HepG2 (cell line): ENCODE data around the gene SLC8B1. TPM values are rescaled to one million over a fixed set of nuclear protein-coding genes. Genes with fewer than 3 reads are reported as not detected.

Experiments used
- ATAC-seq: fragments of 200-7000 bp; cut with Tn5 transposase; 3 replicates; pipeline ENCODE4 v1.9.1; 2020; ENCODE audit warnings: mild to moderate bottlenecking, moderate library complexity
- BruUV-seq: library from RNA; stranded (reverse); fragments of 400-500 nt; replicated peaks from 2 replicates; lab custom pipeline; 2021; lab: Mats Ljungman, UMichigan
- CTCF ChIA-PET: fragments of 300-600 bp; formaldehyde crosslinking; extraction: SDS; loops from one replicate; lab custom pipeline; 2021; ENCODE audit warnings: low total read pairs, inconsistent platforms, low intra/inter-chr PET ratio; lab: Yijun Ruan, JAX
- POLR2A ChIA-PET: fragments of 350-600 bp; sonication (Branson Sonifier 250); formaldehyde crosslinking; loops from one replicate; lab custom pipeline; 2020; ENCODE audit warnings: antibody characterized with exemption, inconsistent platforms; lab: Yijun Ruan, JAX
- DNase-seq: peaks from one replicate; pipeline ENCODE4 v3.0.0-alpha.2; 2015; ENCODE audit warnings: low spot score
- FAIRE-seq: peaks from 3 replicates; lab custom pipeline; 2011; peaks lifted over from hg19 to GRCh38; lab: Jason Lieb, UNC
- H2AFZ ChIP-seq: one replicate; pipeline ENCODE4 v1.6.1; 2011; ENCODE audit warnings: low read length, inconsistent platforms
- H3K27ac ChIP-seq: fragments of 300-600 bp; 3 replicates; pipeline ENCODE4 v1.8.0; 2011; ENCODE audit warnings: mixed run types, mild to moderate bottlenecking, mixed read lengths, low read length, inconsistent platforms; ENCODE audit not compliant: insufficient read depth; ENCODE audit errors: extremely low read length
- H3K27me3 ChIP-seq, 2 experiments: fragments of 200-600 bp in 1 of 2; 2 replicates in 1 of 2; 3 replicates in 1 of 2; pipeline versions ENCODE4 v1.6.0 to v1.8.0; 2011; ENCODE audit warnings: low read length in 2 of 2, mild to moderate bottlenecking in 2 of 2, moderate library complexity in 2 of 2, inconsistent platforms in 1 of 2; ENCODE audit not compliant: insufficient read depth in 2 of 2, control insufficient read depth in 1 of 2
- H3K36me3 ChIP-seq, 2 experiments: fragments of 200-600 bp in 1 of 2; replicated peaks in 1 of 2; 2 replicates in 1 of 2; 3 replicates in 1 of 2; pipeline versions ENCODE4 v1.5.1 to v1.8.0; 2011; ENCODE audit warnings: low read length in 2 of 2, inconsistent platforms in 1 of 2; ENCODE audit not compliant: insufficient read depth in 2 of 2, control insufficient read depth in 1 of 2
- H3K4me1 ChIP-seq: 2 replicates; pipeline ENCODE4 v1.5.1; 2012; ENCODE audit warnings: low read length, inconsistent platforms; ENCODE audit not compliant: insufficient read depth
- H3K4me2 ChIP-seq: 2 replicates; pipeline ENCODE4 v1.6.0; 2011; ENCODE audit warnings: low read depth, low read length, inconsistent platforms
- H3K4me3 ChIP-seq, 3 experiments: fragments of 200-600 bp in 1 of 3; sonication (generic), shearing (Covaris generic) in 1 of 3; replicated peaks in 1 of 3; 2 replicates each; pipeline ENCODE4 v1.5.1; 2011 to 2016; ENCODE audit warnings: low read length in 3 of 3, inconsistent platforms in 2 of 3, low read depth in 2 of 3, mild to moderate bottlenecking in 2 of 3, control low read depth in 1 of 3, mixed read lengths in 1 of 3; ENCODE audit not compliant: insufficient read depth in 1 of 3
- H3K79me2 ChIP-seq: one replicate; pipeline ENCODE4 v1.6.1; 2011; ENCODE audit warnings: low read length, inconsistent platforms; ENCODE audit not compliant: insufficient read depth
- H3K9ac ChIP-seq: 2 replicates; pipeline ENCODE4 v1.6.0; 2011; ENCODE audit warnings: mild to moderate bottlenecking, low read depth, low read length, inconsistent platforms; ENCODE audit not compliant: insufficient read depth
- H3K9me3 ChIP-seq: 2 replicates; pipeline ENCODE4 v1.5.1; 2012; ENCODE audit warnings: mild to moderate bottlenecking, low read length
- H4K20me1 ChIP-seq: 2 replicates; pipeline ENCODE4 v1.6.0; 2011; ENCODE audit warnings: inconsistent platforms, mild to moderate bottlenecking, low read length, moderate library complexity; ENCODE audit not compliant: insufficient read depth
- CHCHD3 ChIP-seq: sonication (generic); formaldehyde crosslinking; IDR thresholded peaks from 2 replicates; pipeline ENCODE4 v1.8.0; 2022; ENCODE audit warnings: mild to moderate bottlenecking, missing genetic modification reagents, moderate library complexity
- CHD4 ChIP-seq: fragments of 200-600 bp; sonication (generic); IDR thresholded peaks from 2 replicates; pipeline ENCODE4 v1.7.0; 2017; ENCODE audit warnings: mild to moderate bottlenecking, low read length, borderline replicate concordance
- FOSL2 ChIP-seq: sonication (generic); formaldehyde crosslinking; IDR thresholded peaks from 2 replicates; pipeline ENCODE4 v1.4.0; 2020; ENCODE audit warnings: missing genetic modification reagents
- IRF9 ChIP-seq: sonication (generic); formaldehyde crosslinking; IDR thresholded peaks from 2 replicates; pipeline ENCODE4 v1.8.0; 2022; ENCODE audit warnings: missing genetic modification reagents, mild to moderate bottlenecking, borderline replicate concordance
- MBD4 ChIP-seq: IDR thresholded peaks from 2 replicates; pipeline ENCODE4 v1.6.1; 2012; ENCODE audit warnings: low read length, inconsistent platforms, borderline replicate concordance
- MEIS2 ChIP-seq: sonication (generic); formaldehyde crosslinking; IDR thresholded peaks from 2 replicates; pipeline ENCODE4 v1.9.0; 2021; ENCODE audit warnings: mild to moderate bottlenecking, missing genetic modification reagents
- NFE2L1 ChIP-seq: sonication (generic); formaldehyde crosslinking; IDR thresholded peaks from 2 replicates; pipeline ENCODE4 v1.4.0; 2020; ENCODE audit warnings: missing genetic modification reagents, mild to moderate bottlenecking, borderline replicate concordance
- PAX8 ChIP-seq: sonication (generic); formaldehyde crosslinking; IDR thresholded peaks from 2 replicates; pipeline ENCODE4 v1.8.0; 2022; ENCODE audit warnings: mild to moderate bottlenecking, missing genetic modification reagents, borderline replicate concordance
- ZBTB43 ChIP-seq: sonication (generic); formaldehyde crosslinking; conservative IDR thresholded peaks from 2 replicates; pipeline ENCODE4 v1.4.0; 2020; ENCODE audit warnings: missing genetic modification reagents
- ZNF263 ChIP-seq: sonication (generic); formaldehyde crosslinking; IDR thresholded peaks from 2 replicates; pipeline ENCODE4 v1.4.0; 2020; ENCODE audit warnings: missing genetic modification reagents
- ZNF577 ChIP-seq: sonication (generic); formaldehyde crosslinking; IDR thresholded peaks from 2 replicates; pipeline ENCODE4 v1.4.0; 2020; ENCODE audit warnings: mild to moderate bottlenecking, low read depth, missing genetic modification reagents, borderline replicate concordance
- ZNF703 ChIP-seq: sonication (generic); formaldehyde crosslinking; IDR thresholded peaks from 2 replicates; pipeline ENCODE4 v1.5.1; 2020; ENCODE audit warnings: missing genetic modification reagents, mild to moderate bottlenecking, moderate library complexity, borderline replicate concordance
- WGBS: methylation state at CpG from one replicate; pipeline ENCODE4 v1.1.6; 2017; ENCODE audit warnings: low lambda C conversion rate; 5-methylcytosine and 5-hydroxymethylcytosine counted together
- in situ Hi-C: cut with HindIII; loops from 2 replicates; pipeline ENCODE4 v1.10.0; 2017; ENCODE audit warnings: low pct_unique_long_range_greater_than_20kb; ENCODE audit not compliant: extremely low pct_ligation_motif_present
- intact Hi-C: fragments of 100-400 bp; cut with micrococcal nuclease; formaldehyde crosslinking; loops from one replicate; pipeline ENCODE4 v1.10.0; 2022; ENCODE audit not compliant: unreplicated experiment
- polyA plus RNA-seq, 8 experiments: library from polyadenylated mRNA; depleted of rRNA in 3 of 8; stranded (reverse) in 7 of 8; unstranded in 1 of 8; fragments of >200 nt; fragmentation: Illumina TruSeq in 4 of 8; extraction: Trizol in 4 of 8; gene quantifications; 2 replicates each; pipeline versions ENCODE4 v1.2.1 to v1.2.3, GENCODE V29; 2011 to 2016; ENCODE audit warnings: low read depth in 4 of 8, missing spikeins in 1 of 8, mixed read lengths in 1 of 8; ENCODE audit not compliant: insufficient read depth in 1 of 8
- total RNA-seq, 5 experiments: library from RNA; depleted of rRNA; stranded (reverse); fragments of >200 nt; fragmentation: Illumina TruSeq; extraction: Trizol; gene quantifications; 2 replicates each; pipeline ENCODE4 v1.2.3, GENCODE V29; 2016; ENCODE audit warnings: low read depth in 1 of 5

The SLC8B1 gene
- total and polyA plus RNA-seq, 2 of the 13 experiments (the other 11 are each of a cell fraction or from before 2014, with no cell fraction given), result 6.8 to 8.0 TPM

GRCh38 chr12:113285679-113286610, 49.0 kb downstream of the SLC8B1 start:
- in situ Hi-C loops, result no loop called here
- peaks cover 4 to 6% of the 10 kb centered on the region in 2 experiments; a peak in 3 of 5 replicates for H3K36me3 ChIP-seq

More at GRCh38 chr12:113285679-113286610, 49.0 kb downstream of the SLC8B1 start:
- Histone ChIP-seq H3K4me1 (no peaks in the 10 kb centered on the region; the same call in 1 of the 2 replicates), H3K79me2 (no peaks in the 10 kb centered on the region), H3K27me3 (no peaks in the 10 kb centered on the region), H3K9me3 (no peaks in the 10 kb centered on the region), H3K4me3 (no peak overlapping the region), H3K27ac (no peak overlapping the region), H3K4me2 (no peak overlapping the region), H2AFZ (no peak overlapping the region)
- DNase-seq, result no peak
- no peak for ATAC-seq
- POLR2A ChIA-PET, result no interaction called here
- 96% methylated on average over 17 of the region's 22 CpGs for WGBS
- intact Hi-C loops, result no loop called here
- no peak for TF ChIP-seq MBD4
- no peak for TF ChIP-seq PAX8
- TF ChIP-seq IRF9, result no peak
- TF ChIP-seq MEIS2 (CRISPR knock-in tag), result no peak
- no peak for TF ChIP-seq FOSL2 (CRISPR knock-in tag)
- TF ChIP-seq CHD4, result no peak
- no peak for TF ChIP-seq ZBTB43 (CRISPR knock-in tag)
- no peak for TF ChIP-seq ZNF703 (CRISPR knock-in tag)
- no peak for TF ChIP-seq ZNF263
- TF ChIP-seq CHCHD3 (CRISPR knock-in tag), result no peak
- TF ChIP-seq NFE2L1 (CRISPR knock-in tag), result no peak
- TF ChIP-seq ZNF577 (CRISPR knock-in tag), result no peak
- TF ChIP-seq, all 625 proteins: peak for 0
- Histone ChIP-seq H3K9ac (no peak overlapping the region), H4K20me1 (no peaks in the 10 kb centered on the region)
- CTCF ChIA-PET, result no interaction called here
- FAIRE-seq, result no peak
- BruUV-seq, result no TSS peak
